ENCODE results near the gene ACER1. TPM values are rescaled to one million over a fixed set of nuclear protein-coding genes. Genes with fewer than 3 reads are reported as not detected.

ACER1 gene
- total and polyA plus RNA-seq, 2 experiments from 2014 or later, result not detected

- Mint-ChIP-seq H3K4me3 (no peak overlapping the region), H3K27ac (no peak overlapping the region), H3K27me3 (ENCODE audit: insufficient read depth, low read depth, poor library complexity) (peaks cover 8% of the 10 kb centered on the region), H3K9me3 (peaks cover 3% of the 10 kb centered on the region), H3K36me3 (ENCODE audit: low read depth) (peaks cover 54% of the 10 kb centered on the region), H3K4me1 (peaks cover 18% of the 10 kb centered on the region)
- DNase-seq (ENCODE audit: low spot score) (no peak), ATAC-seq (no peak)
- no peaks in the 10 kb centered on the region for H3K9me2 ChIP-seq (ENCODE audit: insufficient read depth)
- no peak overlapping the region for H3K4me3 ChIP-seq
- peak overlapping the region; percentile 78; the same call in 1 of the 2 replicates for H3K27ac ChIP-seq (ENCODE audit: low read depth)
- H3K27me3 ChIP-seq (ENCODE audit: insufficient read depth), result no peaks in the 10 kb centered on the region
- no peak overlapping the region for H3K4me2 ChIP-seq
- H3K36me3 ChIP-seq (ENCODE audit: insufficient read depth), result peaks cover 15% of the 10 kb centered on the region
- H3K79me2 ChIP-seq (replicated peaks; ENCODE audit: insufficient read depth), result no peaks in the 10 kb centered on the region
- no peak overlapping the region for H2AFZ ChIP-seq
- peaks cover 7% of the 10 kb centered on the region; the same call in 1 of the 2 replicates for H3K4me1 ChIP-seq (ENCODE audit: insufficient read depth)
- H4K20me1 ChIP-seq (replicated peaks; ENCODE audit: insufficient read depth), result 0 out of 2 replicates have a peak, but pooled peaks cover 3% of the 10 kb centered on the region
- H3F3A ChIP-seq (replicated peaks; ENCODE audit: low read depth), result 0 out of 2 replicates have a peak, but pooled peaks cover 4% of the 10 kb centered on the region
- TF ChIP-seq, protein P1, sequence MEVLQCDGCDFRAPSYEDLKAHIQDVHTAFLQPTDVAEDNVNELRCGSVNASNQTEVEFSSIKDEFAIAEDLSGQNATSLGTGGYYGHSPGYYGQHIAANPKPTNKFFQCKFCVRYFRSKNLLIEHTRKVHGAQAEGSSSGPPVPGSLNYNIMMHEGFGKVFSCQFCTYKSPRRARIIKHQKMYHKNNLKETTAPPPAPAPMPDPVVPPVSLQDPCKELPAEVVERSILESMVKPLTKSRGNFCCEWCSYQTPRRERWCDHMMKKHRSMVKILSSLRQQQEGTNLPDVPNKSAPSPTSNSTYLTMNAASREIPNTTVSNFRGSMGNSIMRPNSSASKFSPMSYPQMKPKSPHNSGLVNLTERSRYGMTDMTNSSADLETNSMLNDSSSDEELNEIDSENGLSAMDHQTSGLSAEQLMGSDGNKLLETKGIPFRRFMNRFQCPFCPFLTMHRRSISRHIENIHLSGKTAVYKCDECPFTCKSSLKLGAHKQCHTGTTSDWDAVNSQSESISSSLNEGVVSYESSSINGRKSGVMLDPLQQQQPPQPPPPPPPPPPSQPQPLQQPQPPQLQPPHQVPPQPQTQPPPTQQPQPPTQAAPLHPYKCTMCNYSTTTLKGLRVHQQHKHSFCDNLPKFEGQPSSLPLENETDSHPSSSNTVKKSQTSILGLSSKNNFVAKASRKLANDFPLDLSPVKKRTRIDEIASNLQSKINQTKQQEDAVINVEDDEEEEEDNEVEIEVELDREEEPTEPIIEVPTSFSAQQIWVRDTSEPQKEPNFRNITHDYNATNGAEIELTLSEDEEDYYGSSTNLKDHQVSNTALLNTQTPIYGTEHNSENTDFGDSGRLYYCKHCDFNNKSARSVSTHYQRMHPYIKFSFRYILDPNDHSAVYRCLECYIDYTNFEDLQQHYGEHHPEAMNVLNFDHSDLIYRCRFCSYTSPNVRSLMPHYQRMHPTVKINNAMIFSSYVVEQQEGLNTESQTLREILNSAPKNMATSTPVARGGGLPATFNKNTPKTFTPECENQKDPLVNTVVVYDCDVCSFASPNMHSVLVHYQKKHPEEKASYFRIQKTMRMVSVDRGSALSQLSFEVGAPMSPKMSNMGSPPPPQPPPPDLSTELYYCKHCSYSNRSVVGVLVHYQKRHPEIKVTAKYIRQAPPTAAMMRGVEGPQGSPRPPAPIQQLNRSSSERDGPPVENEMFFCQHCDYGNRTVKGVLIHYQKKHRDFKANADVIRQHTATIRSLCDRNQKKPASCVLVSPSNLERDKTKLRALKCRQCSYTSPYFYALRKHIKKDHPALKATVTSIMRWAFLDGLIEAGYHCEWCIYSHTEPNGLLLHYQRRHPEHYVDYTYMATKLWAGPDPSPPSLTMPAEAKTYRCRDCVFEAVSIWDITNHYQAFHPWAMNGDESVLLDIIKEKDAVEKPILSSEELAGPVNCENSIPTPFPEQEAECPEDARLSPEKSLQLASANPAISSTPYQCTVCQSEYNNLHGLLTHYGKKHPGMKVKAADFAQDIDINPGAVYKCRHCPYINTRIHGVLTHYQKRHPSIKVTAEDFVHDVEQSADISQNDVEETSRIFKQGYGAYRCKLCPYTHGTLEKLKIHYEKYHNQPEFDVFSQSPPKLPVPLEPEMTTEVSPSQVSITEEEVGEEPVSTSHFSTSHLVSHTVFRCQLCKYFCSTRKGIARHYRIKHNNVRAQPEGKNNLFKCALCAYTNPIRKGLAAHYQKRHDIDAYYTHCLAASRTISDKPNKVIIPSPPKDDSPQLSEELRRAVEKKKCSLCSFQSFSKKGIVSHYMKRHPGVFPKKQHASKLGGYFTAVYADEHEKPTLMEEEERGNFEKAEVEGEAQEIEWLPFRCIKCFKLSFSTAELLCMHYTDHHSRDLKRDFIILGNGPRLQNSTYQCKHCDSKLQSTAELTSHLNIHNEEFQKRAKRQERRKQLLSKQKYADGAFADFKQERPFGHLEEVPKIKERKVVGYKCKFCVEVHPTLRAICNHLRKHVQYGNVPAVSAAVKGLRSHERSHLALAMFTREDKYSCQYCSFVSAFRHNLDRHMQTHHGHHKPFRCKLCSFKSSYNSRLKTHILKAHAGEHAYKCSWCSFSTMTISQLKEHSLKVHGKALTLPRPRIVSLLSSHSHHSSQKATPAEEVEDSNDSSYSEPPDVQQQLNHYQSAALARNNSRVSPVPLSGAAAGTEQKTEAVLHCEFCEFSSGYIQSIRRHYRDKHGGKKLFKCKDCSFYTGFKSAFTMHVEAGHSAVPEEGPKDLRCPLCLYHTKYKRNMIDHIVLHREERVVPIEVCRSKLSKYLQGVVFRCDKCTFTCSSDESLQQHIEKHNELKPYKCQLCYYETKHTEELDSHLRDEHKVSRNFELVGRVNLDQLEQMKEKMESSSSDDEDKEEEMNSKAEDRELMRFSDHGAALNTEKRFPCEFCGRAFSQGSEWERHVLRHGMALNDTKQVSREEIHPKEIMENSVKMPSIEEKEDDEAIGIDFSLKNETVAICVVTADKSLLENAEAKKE (CRISPR knock-in tag; IDR thresholded peaks at IDR 0.05), result no peak
- no peak for TF ChIP-seq CREB1 (CRISPR knock-in tag; IDR thresholded peaks at IDR 0.05; ENCODE audit: low read depth)
- TF ChIP-seq ZNF114 (CRISPR knock-in tag; IDR thresholded peaks at IDR 0.05), result no peak
- TF ChIP-seq STAT1 (IDR thresholded peaks at IDR 0.05; ENCODE audit: unreplicated experiment), result no peak
- TF ChIP-seq NANOG (IDR thresholded peaks at IDR 0.05; ENCODE audit: borderline replicate concordance), result no peak
- TF ChIP-seq, protein P2, sequence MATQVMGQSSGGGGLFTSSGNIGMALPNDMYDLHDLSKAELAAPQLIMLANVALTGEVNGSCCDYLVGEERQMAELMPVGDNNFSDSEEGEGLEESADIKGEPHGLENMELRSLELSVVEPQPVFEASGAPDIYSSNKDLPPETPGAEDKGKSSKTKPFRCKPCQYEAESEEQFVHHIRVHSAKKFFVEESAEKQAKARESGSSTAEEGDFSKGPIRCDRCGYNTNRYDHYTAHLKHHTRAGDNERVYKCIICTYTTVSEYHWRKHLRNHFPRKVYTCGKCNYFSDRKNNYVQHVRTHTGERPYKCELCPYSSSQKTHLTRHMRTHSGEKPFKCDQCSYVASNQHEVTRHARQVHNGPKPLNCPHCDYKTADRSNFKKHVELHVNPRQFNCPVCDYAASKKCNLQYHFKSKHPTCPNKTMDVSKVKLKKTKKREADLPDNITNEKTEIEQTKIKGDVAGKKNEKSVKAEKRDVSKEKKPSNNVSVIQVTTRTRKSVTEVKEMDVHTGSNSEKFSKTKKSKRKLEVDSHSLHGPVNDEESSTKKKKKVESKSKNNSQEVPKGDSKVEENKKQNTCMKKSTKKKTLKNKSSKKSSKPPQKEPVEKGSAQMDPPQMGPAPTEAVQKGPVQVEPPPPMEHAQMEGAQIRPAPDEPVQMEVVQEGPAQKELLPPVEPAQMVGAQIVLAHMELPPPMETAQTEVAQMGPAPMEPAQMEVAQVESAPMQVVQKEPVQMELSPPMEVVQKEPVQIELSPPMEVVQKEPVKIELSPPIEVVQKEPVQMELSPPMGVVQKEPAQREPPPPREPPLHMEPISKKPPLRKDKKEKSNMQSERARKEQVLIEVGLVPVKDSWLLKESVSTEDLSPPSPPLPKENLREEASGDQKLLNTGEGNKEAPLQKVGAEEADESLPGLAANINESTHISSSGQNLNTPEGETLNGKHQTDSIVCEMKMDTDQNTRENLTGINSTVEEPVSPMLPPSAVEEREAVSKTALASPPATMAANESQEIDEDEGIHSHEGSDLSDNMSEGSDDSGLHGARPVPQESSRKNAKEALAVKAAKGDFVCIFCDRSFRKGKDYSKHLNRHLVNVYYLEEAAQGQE (IDR thresholded peaks at IDR 0.05; ENCODE audit: unreplicated experiment), result no peak
Observed at GRCh38 chr19:6378486-6378885, 45.1 kb upstream of the ACER1 start.
